Right lobe of liver (tissue), 4 donors: ENCODE measurements around the gene EEF2.

Experiments
- CTCF ChIP-seq, 4 donors: fragments of 200-600 bp in 3 of 4; fragments of 450-650 bp in 1 of 4; IDR thresholded peaks; one replicate each; pipeline versions ENCODE4 v1.5.1 to v1.8.0; 2016 to 2022; ENCODE audit warnings: antibody characterized with exemption in 4 of 4, mild to moderate bottlenecking in 2 of 4
- POLR2A ChIP-seq: fragments of 450-650 bp; IDR thresholded peaks from one replicate; pipeline ENCODE4 v1.6.1; 2017; ENCODE audit warnings: antibody characterized with exemption, mild to moderate bottlenecking
- donor health status: DM: no; HTN: no; CAD: no.
- donor health status: DM: no; HTN: no; CAD: no.
- donor health status: DM: no; HTN: yes; CAD: no.

GRCh38 chr19:3985643-3986259 is 488 bp upstream of the EEF2 start:
- TF ChIP-seq CTCF (IDR thresholded peaks at IDR 0.05) (no peak), POLR2A (no peak)
